PC-9 (cell line): Measurements from ENCODE around the gene AKT1.

ENCODE experiments used
- EZH2 ChIP-seq: fragments of 200-600 bp; sonication (generic); IDR thresholded peaks from 2 replicates; pipeline ENCODE4 v1.8.0; 2017; ENCODE audit warnings: antibody characterized with exemption, low read depth
- TF ChIP-seq, protein P1 (sequence below): fragments of 200-600 bp; sonication (generic); conservative IDR thresholded peaks from 2 replicates; pipeline ENCODE4 v1.6.1; 2017; ENCODE audit warnings: mixed run types, antibody characterized with exemption, mild to moderate bottlenecking, moderate library complexity

DNA sequence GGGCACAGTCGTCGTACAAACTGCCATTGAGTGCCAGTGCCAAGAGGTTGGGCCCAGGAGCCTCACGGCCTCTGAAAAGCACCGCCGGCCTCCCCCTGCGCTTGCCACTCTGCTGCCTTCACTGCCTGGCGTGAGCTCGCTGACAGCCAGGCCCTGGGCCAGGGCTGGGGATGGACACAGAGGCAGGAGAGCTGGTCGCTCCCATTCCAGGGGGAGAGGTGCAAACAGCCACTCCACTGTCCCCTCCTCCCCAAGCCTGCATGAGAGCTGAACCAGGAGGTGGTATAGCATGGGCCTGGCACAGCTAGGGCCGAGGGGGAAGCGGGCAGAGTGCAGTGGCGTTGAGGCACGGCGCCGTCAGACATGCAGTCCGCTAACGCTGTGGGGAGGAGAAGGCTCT lies 66.9 kb downstream of the AKT1 start:
- TF ChIP-seq, protein P1, sequence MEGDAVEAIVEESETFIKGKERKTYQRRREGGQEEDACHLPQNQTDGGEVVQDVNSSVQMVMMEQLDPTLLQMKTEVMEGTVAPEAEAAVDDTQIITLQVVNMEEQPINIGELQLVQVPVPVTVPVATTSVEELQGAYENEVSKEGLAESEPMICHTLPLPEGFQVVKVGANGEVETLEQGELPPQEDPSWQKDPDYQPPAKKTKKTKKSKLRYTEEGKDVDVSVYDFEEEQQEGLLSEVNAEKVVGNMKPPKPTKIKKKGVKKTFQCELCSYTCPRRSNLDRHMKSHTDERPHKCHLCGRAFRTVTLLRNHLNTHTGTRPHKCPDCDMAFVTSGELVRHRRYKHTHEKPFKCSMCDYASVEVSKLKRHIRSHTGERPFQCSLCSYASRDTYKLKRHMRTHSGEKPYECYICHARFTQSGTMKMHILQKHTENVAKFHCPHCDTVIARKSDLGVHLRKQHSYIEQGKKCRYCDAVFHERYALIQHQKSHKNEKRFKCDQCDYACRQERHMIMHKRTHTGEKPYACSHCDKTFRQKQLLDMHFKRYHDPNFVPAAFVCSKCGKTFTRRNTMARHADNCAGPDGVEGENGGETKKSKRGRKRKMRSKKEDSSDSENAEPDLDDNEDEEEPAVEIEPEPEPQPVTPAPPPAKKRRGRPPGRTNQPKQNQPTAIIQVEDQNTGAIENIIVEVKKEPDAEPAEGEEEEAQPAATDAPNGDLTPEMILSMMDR = no peak
- TF ChIP-seq EZH2 = no peak
